Vagina (tissue), 2 donors: Measurements from ENCODE around the gene ZMYND11.

Experiments used
- CTCF ChIP-seq, 3 experiments: fragments of 450-650 bp in 2 of 3; fragments of 200-600 bp in 1 of 3; sonication (generic) in 1 of 3; IDR thresholded peaks; one replicate each; pipeline ENCODE4 v1.5.1; 2017 to 2019; ENCODE audit warnings: antibody characterized with exemption in 3 of 3, mild to moderate bottlenecking in 2 of 3, moderate library complexity in 2 of 3
- POLR2A ChIP-seq, 2 donors: fragments of 450-650 bp; IDR thresholded peaks; one replicate each; pipeline ENCODE4 v1.6.1; 2017; ENCODE audit warnings: antibody characterized with exemption in 2 of 2, mild to moderate bottlenecking in 2 of 2, moderate library complexity in 2 of 2

DNA sequence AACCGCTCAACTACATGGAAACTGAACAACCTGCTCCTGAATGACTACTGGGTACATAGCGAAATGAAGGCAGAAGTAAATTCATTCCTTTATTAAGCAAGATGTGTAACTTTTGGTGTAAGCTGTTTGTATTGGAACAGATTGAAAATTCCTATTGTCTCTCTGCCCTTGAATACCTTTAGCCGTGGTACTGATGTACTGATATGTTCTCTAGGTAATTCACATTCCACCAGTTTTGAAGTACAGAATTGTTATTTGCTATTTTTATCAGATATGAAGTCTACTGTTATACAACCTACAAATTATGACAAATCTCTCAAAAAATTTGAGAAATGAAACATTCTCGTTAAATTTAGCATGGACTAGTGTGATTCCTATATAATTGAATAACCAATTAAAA lies 17.7 kb downstream of the ZMYND11 start:
- TF ChIP-seq CTCF (IDR thresholded peaks at IDR 0.05) (no peak), POLR2A (IDR thresholded peaks at IDR 0.05) (no peak)
